Forelimb muscle (tissue), 1 donor: ENCODE measurements around the gene TOMM40. TPM values are rescaled to one million over a fixed set of nuclear protein-coding genes. Genes with fewer than 3 reads are reported as not detected.
"Not testable (repeated sequence)": the region's sequence is repeated elsewhere in the genome, so short reads cannot be mapped to it uniquely, and the experiment has no call there.

Source experiments
- DNase-seq: peaks from one replicate; pipeline ENCODE4 v3.0.0-alpha.2; 2013; ENCODE audit warnings: low read depth
- polyA plus RNA-seq: library from polyadenylated mRNA; unstranded; fragments of 120-200 nt; gene quantifications from one replicate; pipeline ENCODE4 v1.2.1, GENCODE V29; 2013; ENCODE audit not compliant: insufficient read length

Gene TOMM40
- polyA plus RNA-seq, 1 donor: 35.1 TPM

DNA sequence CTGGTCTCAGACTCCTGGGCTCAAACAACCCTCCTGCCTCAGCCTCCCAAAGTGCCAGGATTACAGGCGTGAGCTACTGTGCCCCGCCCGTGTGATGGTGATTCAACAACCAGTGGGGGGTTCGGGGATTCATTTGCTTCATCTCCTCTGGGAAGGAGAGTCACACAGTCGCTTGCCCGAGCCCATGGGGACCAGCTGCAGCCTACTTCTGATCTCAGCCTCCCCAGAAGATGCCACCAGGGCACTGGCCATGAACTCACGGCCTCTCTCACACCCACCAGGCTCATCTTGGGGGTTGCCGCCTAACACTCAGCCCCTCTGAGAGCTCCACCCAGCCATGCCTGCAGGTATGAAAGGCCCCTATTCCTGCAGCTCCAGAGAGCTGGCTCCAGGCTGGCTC lies 6.8 kb downstream of the TOMM40 start:
- no peak for DNase-seq

DNA sequence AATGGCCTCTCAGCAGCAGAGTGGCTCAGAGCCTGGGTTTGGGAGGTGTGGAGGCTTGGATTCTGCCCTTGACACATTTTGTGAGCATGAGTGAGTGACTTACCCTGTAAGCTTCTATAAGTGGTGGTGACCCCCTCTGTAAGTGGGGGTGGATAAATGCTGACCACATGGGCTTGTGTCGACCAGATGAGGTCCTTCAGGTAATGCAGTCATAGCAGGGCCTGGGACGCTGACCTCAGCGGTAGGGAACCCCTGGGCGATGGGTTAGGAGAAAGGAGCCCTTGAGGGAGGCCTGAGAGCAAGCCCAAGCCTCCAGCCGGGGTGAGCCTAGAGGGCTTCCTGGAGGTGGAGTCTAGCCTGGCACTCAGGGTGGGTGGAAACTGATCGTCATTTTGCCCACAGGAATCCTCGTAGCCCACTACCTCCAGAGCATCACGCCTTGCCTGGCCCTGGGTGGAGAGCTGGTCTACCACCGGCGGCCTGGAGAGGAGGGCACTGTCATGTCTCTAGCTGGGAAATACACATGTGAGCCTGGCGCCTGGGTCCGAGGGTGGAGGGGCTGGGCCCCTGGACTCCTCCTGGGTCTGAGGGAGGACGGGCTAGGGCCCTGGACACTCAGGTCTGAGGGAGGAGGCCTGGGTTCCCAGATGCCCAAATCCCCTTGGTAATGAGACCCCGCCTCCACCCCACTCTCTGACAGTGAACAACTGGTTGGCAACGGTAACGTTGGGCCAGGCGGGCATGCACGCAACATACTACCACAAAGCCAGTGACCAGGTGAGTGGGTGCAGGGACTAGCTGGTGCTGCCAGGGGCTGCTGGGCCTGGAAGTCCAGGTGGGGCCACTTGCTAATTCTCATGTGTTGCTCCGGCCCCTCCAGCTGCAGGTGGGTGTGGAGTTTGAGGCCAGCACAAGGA lies 9.5 kb downstream of the TOMM40 start:
- DNase-seq: no peak

DNA sequence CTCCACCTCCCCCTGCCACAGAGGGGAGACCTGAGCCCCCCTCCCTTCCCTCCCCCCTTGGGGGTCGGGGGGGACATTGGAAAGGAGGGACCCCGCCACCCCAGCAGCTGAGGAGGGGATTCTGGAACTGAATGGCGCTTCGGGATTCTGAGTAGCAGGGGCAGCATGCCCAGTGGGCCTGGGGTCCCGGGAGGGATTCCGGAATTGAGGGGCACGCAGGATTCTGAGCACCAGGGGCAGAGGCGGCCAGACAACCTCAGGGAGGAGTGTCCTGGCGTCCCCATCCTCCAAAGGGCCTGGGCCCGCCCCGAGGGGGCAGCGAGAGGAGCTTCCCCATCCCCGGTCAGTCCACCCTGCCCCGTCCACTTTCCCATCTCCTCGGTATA lies 12.2 kb downstream of the TOMM40 start:
- DNase-seq: no peak

DNA sequence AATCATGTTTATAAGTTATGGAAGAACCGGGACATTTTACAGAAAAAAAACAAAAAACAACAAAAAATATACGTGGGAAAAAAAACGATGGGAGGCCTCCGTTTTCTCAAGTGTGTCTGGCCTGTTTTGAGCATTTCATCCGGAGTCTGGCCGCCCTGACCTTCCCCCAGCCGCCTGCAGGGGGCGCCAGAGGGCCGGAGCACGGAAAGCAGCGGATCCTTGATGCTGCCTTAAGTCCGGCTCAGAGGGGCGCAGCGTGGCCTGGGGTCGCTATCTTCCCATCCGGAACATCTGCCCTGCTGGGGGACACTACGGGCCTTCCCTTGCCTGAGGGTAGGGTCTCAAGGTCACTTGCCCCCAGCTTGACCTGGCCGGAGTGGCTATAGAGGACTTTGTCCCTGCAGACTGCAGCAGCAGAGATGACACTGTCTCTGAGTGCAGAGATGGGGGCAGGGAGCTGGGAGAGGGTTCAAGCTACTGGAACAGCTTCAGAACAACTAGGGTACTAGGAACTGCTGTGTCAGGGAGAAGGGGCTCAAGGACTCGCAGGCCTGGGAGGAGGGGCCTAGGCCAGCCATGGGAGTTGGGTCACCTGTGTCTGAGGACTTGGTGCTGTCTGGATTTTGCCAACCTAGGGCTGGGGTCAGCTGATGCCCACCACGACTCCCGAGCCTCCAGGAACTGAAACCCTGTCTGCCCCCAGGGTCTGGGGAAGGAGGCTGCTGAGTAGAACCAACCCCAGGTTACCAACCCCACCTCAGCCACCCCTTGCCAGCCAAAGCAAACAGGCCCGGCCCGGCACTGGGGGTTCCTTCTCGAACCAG lies 12.8 kb downstream of the TOMM40 start:
- no peak for DNase-seq

DNA sequence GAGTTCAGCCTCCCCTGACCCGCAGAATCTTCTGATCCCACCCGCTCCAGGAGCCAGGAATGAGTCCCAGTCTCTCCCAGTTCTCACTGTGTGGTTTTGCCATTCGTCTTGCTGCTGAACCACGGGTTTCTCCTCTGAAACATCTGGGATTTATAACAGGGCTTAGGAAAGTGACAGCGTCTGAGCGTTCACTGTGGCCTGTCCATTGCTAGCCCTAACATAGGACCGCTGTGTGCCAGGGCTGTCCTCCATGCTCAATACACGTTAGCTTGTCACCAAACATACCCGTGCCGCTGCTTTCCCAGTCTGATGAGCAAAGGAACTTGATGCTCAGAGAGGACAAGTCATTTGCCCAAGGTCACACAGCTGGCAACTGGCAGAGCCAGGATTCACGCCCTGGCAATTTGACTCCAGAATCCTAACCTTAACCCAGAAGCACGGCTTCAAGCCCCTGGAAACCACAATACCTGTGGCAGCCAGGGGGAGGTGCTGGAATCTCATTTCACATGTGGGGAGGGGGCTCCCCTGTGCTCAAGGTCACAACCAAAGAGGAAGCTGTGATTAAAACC lies 13.5 kb downstream of the TOMM40 start:
- DNase-seq: no peak

DNA sequence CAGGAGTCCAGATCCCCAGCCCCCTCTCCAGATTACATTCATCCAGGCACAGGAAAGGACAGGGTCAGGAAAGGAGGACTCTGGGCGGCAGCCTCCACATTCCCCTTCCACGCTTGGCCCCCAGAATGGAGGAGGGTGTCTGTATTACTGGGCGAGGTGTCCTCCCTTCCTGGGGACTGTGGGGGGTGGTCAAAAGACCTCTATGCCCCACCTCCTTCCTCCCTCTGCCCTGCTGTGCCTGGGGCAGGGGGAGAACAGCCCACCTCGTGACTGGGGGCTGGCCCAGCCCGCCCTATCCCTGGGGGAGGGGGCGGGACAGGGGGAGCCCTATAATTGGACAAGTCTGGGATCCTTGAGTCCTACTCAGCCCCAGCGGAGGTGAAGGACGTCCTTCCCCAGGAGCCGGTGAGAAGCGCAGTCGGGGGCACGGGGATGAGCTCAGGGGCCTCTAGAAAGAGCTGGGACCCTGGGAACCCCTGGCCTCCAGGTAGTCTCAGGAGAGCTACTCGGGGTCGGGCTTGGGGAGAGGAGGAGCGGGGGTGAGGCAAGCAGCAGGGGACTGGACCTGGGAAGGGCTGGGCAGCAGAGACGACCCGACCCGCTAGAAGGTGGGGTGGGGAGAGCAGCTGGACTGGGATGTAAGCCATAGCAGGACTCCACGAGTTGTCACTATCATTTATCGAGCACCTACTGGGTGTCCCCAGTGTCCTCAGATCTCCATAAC lies 14.5 kb downstream of the TOMM40 start, which contains the start of gene APOE:
APOE (plus strand) TSS at position 360 of the 724 bp plus-strand sequence. CDS start 829 bp downstream, outside the sequence.
- DNase-seq: no peak

DNA sequence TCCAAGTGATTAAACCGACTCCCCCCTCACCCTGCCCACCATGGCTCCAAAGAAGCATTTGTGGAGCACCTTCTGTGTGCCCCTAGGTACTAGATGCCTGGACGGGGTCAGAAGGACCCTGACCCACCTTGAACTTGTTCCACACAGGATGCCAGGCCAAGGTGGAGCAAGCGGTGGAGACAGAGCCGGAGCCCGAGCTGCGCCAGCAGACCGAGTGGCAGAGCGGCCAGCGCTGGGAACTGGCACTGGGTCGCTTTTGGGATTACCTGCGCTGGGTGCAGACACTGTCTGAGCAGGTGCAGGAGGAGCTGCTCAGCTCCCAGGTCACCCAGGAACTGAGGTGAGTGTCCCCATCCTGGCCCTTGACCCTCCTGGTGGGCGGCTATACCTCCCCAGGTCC lies 16.6 kb downstream of the TOMM40 start:
- no peak for DNase-seq

DNA sequence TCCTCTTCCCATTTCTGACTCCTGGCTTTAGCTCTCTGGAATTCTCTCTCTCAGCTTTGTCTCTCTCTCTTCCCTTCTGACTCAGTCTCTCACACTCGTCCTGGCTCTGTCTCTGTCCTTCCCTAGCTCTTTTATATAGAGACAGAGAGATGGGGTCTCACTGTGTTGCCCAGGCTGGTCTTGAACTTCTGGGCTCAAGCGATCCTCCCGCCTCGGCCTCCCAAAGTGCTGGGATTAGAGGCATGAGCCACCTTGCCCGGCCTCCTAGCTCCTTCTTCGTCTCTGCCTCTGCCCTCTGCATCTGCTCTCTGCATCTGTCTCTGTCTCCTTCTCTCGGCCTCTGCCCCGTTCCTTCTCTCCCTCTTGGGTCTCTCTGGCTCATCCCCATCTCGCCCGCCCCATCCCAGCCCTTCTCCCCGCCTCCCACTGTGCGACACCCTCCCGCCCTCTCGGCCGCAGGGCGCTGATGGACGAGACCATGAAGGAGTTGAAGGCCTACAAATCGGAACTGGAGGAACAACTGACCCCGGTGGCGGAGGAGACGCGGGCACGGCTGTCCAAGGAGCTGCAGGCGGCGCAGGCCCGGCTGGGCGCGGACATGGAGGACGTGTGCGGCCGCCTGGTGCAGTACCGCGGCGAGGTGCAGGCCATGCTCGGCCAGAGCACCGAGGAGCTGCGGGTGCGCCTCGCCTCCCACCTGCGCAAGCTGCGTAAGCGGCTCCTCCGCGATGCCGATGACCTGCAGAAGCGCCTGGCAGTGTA lies 17.2 kb downstream of the TOMM40 start:
- no peak for DNase-seq

DNA sequence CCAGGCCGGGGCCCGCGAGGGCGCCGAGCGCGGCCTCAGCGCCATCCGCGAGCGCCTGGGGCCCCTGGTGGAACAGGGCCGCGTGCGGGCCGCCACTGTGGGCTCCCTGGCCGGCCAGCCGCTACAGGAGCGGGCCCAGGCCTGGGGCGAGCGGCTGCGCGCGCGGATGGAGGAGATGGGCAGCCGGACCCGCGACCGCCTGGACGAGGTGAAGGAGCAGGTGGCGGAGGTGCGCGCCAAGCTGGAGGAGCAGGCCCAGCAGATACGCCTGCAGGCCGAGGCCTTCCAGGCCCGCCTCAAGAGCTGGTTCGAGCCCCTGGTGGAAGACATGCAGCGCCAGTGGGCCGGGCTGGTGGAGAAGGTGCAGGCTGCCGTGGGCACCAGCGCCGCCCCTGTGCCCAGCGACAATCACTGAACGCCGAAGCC lies 17.8 kb downstream of the TOMM40 start:
- no peak for DNase-seq

DNA sequence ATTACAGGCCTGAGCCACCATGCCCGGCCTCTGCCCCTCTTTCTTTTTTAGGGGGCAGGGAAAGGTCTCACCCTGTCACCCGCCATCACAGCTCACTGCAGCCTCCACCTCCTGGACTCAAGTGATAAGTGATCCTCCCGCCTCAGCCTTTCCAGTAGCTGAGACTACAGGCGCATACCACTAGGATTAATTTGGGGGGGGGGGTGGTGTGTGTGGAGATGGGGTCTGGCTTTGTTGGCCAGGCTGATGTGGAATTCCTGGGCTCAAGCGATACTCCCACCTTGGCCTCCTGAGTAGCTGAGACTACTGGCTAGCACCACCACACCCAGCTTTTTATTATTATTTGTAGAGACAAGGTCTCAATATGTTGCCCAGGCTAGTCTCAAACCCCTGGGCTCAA lies 18.7 kb downstream of the TOMM40 start:
- no peak for DNase-seq

DNA sequence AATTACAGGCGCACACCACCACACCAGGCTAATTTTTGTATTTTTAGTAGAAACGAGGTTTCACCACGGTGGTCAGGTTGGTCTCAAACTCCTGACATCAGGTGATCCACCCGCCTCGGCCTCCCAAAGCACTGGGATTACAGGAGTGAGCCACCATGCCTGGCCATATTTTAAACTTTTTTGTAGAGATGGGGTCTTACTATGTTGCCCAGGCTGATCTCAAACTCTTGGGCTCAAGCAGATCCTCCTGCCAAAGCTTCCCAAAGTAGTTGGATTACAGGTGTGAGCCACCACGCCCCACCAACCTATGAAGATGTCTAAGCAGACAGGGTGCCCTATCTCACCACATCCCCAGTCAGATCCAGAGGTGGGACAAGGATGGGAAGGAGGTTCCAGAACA lies 20.8 kb downstream of the TOMM40 start:
- DNase-seq: not testable (repeated sequence)

DNA sequence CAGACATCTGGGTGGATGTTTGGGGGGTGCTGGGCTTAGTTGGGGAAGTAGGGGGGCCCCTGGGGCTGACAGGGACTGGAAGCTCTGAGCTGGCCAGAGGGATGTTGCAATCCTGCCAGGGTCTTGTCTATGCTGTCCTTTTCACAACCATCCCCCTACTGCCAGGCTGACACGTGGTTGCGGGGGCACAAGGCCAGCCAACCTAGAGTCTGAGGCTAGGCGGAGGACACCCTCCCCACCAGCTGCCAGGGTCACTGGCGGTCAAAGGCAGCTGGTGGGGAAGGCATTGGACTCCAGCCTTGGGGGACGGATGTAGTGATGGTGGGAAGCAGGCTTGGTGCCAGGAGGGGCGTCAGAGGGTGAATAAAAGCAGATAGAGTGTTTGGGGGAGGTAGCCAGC lies 21.8 kb downstream of the TOMM40 start:
- no peak for DNase-seq

DNA sequence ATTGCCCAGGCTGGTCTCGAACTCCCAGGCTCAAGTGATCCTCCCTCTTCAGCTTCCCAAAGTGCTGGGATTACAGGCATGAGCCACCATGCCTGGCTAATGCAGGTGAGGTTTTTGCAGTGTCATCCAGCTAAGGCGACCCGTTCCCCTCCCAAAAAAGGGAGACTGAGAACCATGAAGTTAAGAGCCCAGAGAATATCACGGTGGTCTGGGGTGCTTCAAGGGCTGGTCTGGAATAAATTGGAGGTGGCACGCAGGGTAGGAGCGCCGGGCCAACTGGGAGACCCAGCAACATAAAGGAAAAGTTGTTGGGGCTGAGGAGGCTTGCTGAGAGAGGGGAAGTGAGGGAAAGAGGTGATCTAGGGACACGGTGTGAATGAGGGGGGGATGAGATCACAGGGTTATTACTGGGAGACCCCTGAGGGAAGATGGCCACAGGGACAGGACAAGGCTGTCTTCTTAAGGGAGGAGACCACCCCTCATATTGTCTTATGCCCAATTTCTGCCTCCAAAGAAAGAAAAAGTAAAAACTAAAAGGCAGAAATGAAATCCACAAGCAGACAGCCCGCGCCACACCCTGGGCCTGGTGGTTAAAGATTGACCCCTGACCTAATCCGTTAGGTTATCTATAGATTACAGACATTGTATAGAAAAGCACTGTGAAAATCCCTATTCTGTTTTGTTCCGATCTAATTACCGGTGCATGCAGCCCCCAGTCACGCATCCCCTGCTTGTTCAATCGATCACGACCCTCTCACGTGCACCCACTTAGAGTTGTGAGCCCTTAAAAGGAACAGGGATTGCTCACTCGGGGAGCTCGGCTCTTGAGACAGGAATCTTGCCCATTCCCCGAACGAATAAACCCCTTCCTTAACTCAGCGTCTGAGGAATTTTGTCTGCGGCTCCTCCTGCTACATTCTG lies 22.7 kb downstream of the TOMM40 start:
- DNase-seq: not testable (repeated sequence)

DNA sequence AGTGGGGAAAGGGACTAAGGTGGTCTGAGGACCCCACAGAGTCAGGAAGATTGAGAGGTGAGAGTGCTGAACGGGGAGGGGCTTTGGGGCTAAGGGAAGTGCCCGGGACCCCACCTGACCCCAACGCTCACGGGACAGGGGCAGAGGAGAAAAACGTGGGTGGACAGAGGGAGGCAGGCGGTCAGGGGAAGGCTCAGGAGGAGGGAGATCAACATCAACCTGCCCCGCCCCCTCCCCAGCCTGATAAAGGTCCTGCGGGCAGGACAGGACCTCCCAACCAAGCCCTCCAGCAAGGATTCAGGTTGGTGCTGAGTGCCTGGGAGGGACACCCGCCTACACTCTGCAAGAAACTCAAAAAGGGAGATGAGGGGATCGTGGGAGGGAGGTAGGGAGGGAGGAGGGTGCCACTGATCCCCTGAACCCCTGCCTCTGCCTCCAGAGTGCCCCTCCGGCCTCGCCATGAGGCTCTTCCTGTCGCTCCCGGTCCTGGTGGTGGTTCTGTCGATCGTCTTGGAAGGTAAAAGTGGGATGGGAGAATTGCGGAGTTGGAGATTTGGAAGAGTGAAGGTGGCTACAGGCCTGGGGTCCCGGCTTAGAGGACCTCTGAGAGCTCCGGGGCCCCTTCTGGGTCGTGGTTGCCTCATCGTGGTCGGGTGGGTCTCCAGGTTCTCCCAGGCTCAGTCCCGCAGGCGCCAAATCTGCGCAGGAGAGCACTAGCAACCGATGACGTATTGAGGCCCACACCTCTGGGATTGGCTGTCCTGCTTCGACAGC lies 23.6 kb downstream of the TOMM40 start, which contains the start of gene APOC1:
APOC1 (plus strand) TSS at position 176 of the 774 bp plus-strand sequence; CDS start at position 460, 284 bp downstream.
- peak; percentile 71 for DNase-seq

DNA sequence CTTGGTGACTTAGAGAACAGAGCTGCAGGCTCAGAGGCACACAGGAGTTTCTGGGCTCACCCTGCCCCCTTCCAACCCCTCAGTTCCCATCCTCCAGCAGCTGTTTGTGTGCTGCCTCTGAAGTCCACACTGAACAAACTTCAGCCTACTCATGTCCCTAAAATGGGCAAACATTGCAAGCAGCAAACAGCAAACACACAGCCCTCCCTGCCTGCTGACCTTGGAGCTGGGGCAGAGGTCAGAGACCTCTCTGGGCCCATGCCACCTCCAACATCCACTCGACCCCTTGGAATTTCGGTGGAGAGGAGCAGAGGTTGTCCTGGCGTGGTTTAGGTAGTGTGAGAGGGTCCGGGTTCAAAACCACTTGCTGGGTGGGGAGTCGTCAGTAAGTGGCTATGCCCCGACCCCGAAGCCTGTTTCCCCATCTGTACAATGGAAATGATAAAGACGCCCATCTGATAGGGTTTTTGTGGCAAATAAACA lies 33.2 kb downstream of the TOMM40 start:
- DNase-seq: no peak

DNA sequence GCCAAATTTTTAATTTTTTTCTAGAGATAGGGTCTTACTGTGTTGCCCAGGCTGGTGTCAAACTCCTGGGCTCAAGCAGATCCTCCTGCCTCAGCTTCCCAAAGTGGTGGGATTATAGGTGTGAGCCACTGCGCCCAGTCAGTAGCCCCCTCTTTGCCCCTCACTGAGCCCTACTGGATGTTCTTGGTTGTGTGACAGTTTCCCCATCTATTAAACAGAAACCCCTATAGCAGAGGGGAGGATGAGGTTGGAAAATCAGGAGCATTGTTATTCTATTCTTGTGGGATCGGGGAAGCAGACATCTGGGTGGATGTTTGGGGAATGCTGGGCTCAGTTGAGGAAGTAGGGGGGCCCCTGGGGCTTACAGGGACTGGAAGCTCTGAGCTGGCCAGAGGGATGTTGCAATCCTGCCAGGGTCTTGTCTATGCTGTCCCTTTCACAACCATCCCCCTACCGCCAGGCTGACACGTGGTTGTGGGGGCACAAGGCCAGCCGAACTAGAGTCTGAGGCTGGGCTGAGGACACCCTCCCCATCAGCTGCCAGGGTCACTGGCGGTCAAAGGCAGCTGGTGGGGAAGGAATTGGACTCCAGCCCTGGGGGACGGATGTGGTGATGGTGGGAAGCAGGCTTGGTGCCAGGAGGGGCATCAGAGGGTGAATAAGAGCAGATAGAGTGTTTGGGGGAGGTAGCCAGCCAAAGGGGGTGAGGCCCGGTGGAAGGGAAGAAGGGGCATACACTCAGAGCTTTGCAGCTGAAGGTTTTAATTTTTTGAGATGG lies 34.2 kb downstream of the TOMM40 start:
- no peak for DNase-seq

DNA sequence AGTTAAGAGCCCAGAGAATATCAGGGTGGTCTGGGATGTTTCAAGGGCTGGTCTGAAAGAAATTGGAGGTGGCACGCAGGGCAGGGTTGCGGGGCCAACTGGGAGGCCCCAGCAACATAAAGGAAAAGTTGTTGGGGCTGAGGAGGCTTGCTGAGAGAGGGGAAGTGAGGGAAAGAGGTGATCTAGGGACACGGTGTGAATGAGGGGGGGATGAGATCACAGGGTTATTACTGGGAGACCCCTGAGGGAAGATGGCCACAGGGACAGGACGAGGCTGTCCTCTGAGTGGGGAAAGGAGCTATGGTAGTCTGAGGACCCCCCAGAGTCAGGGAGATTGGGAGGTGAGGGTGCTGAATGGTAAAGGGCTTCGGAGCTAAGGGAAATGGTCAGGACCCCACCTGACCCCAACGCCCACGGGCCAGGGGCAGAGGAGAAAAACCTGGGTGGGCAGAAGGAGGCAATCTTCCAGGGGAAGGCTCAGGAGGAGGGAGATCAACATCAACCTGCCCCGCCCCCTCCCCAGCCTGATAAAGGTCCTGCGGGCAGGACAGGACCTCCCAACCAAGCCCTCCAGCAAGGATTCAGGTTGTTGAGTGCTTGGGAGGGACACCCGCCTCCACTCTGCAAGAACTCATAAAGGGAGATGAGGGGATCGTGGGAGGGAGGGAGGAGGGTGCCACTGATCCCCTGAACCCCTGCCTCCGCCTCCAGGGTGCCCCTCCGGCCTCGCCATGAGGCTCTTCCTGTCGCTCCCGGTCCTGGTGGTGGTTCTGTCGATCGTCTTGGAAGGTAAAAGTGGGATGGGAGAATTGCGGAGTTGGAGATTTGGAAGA lies 35.4 kb downstream of the TOMM40 start:
- not testable (repeated sequence) for DNase-seq
